Stimulated activated CD8-positive, alpha-beta memory T cell treated with anti-CD3 and anti-CD28 coated beads, Interleukin-7, amount 100 ng/mL, for 48 hours (primary cell): Measurements from ENCODE around the gene PRPF19.

Experiments
- DNase-seq, 2 donors: peaks; one replicate each; pipeline ENCODE4 v3.0.0-alpha.2; 2020; ENCODE audit warnings: low read depth in 1 of 2; ENCODE audit errors: extremely low read depth in 1 of 2

Gene PRPF19

GRCh38 chr11:60862171-60862570 lies 44.2 kb downstream of the PRPF19 start:
- DNase-seq: no peak

- DNase-seq: no peak
Measured at GRCh38 chr11:60860943-60861342, 45.4 kb downstream of the PRPF19 start.

- no peak for DNase-seq
Measured at GRCh38 chr11:60859616-60860250, 46.7 kb downstream of the PRPF19 start.

GRCh38 chr11:60858731-60859464 lies 47.5 kb downstream of the PRPF19 start:
- no peak for DNase-seq

- DNase-seq: no peak
Measured at GRCh38 chr11:60858236-60858635, 48.1 kb downstream of the PRPF19 start.

- DNase-seq: no peak
Measured at GRCh38 chr11:60857378-60858232, 48.8 kb downstream of the PRPF19 start.

GRCh38 chr11:60855726-60856633 lies 50.4 kb downstream of the PRPF19 start, which contains the start of gene PTGDR2:
TSS of gene PTGDR2 (minus strand) at chr11:60855950. CDS start at chr11:60853722, 2,228 bp downstream.
- no peak for DNase-seq

GRCh38 chr11:60854847-60855725 lies 51.3 kb downstream of the PRPF19 start:
- DNase-seq: no peak

GRCh38 chr11:60854140-60854846 lies 52.1 kb downstream of the PRPF19 start:
- DNase-seq: no peak

- no peak for DNase-seq
Measured at GRCh38 chr11:60852982-60853950, 53.1 kb downstream of the PRPF19 start.

- DNase-seq: no peak
Measured at GRCh38 chr11:60852117-60852981, 54.0 kb downstream of the PRPF19 start.

GRCh38 chr11:60851327-60852104 lies 54.9 kb downstream of the PRPF19 start:
- no peak for DNase-seq

- DNase-seq: no peak
Measured at GRCh38 chr11:60849641-60850520, 56.5 kb downstream of the PRPF19 start.

GRCh38 chr11:60848714-60849151 lies 57.7 kb downstream of the PRPF19 start:
- no peak for DNase-seq

- no peak for DNase-seq
Measured at GRCh38 chr11:60847896-60848295, 58.5 kb downstream of the PRPF19 start.
